ENCODE measurements around the gene ATR.

- TF ChIP-seq CTCF (IDR thresholded peaks at IDR 0.05; ENCODE audit: low read depth, low read length), result no peak
- TF ChIP-seq EZH2phosphoT487 (IDR thresholded peaks at IDR 0.05; ENCODE audit: low read depth), result no peak
Observed at GRCh38 chr3:142608631-142609030, 30.1 kb upstream of the ATR start.

All from OCI-LY3 (cell line).